ENCODE data around the gene KLHL35.
"Not testable (repeated sequence)": the region's sequence is repeated elsewhere in the genome, so short reads cannot be mapped to it uniquely, and the experiment has no call there.

KLHL35 gene

GRCh38 chr11:75402002-75402773 is 30.8 kb downstream of the KLHL35 start:
- no peak for DNase-seq
- in situ Hi-C loops (cut with MboI; ENCODE audit: low pct_unique_long_range_greater_than_20kb, low sequenced_read_pairs) = no loop called here

DNA sequence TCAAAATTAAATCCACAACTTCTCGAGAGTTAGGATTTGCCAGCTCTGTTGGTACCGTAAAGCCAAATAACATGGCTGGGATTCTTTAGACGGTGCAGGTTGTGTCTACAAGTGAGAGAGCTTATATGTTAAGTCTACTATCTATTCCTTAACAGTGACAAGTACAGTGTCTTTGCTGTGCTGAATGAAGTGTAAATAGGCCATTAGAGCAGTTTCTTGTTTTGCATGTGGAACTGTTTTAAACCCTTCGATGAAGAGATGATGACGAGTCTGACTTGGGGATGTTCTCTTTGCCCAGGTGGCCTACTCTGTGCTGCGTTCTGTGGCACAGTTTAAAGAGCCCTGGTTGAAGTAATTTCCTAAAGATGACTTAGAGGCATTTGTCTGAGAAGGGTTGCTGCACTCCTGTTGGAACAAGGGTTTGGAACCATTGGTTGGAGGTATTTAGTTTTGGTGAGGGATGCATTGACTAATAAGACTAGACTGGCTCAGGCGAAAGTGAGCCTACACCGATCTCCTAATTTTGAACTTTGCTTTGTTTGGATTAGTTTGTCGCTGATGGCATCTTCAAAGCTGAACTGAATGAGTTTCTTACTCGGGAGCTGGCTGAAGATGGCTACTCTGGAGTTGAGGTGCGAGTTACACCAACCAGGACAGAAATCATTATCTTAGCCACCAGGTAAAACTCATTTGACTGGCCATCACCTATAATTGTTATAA is 32.7 kb downstream of the KLHL35 start:
- in situ Hi-C loops (cut with MboI; ENCODE audit: low pct_unique_long_range_greater_than_20kb, low sequenced_read_pairs) = no loop called here
- peak; percentile 55 for DNase-seq

- peak; percentile 96 for DNase-seq
- in situ Hi-C loops (cut with MboI; ENCODE audit: low pct_unique_long_range_greater_than_20kb, low sequenced_read_pairs) = loop anchor here (10.0 kb wide), 1 partner anchor 125 kb away; no protein-coding TSS in a partner anchor
Measured at GRCh38 chr11:75399344-75400145, 33.5 kb downstream of the KLHL35 start, which contains the start of gene RPS3. Gene RPS3, plus strand, starts transcription at chr11:75399518. Its CDS starts 30 bp downstream, at chr11:75399548.

DNA sequence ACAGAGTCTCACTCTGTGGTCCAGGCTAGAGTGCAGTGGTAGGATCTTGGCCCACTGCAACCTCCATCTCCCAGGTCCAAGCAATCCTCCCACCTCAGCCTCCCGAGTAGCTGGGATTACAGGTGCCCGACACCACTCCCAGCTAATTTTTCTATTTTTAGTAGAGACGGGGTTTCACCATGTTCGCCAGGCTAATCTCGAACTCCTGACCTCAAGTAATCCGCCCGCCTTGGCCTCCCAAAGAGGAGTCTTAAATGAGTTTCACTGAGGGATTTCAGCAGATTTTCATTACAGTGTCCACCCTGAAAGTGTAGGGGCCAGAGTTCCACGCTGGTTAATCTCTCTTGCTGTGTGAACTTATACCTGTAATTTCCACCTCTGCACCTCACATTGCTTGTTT is 34.1 kb downstream of the KLHL35 start:
- DNase-seq = no peak

GRCh38 chr11:75394085-75394840 is 38.7 kb downstream of the KLHL35 start:
- in situ Hi-C loops (cut with MboI; ENCODE audit: low pct_unique_long_range_greater_than_20kb, low sequenced_read_pairs) = loop anchor here (10.0 kb wide), 1 partner anchor 119 kb away; no protein-coding TSS in a partner anchor
- DNase-seq = no peak

More for the DNA sequence above, 34.1 kb downstream of the KLHL35 start:
- in situ Hi-C loops (cut with MboI; ENCODE audit: low pct_unique_long_range_greater_than_20kb, low sequenced_read_pairs) = loop anchor here (10.0 kb wide), 1 partner anchor 124 kb away; no protein-coding TSS in a partner anchor

DNA sequence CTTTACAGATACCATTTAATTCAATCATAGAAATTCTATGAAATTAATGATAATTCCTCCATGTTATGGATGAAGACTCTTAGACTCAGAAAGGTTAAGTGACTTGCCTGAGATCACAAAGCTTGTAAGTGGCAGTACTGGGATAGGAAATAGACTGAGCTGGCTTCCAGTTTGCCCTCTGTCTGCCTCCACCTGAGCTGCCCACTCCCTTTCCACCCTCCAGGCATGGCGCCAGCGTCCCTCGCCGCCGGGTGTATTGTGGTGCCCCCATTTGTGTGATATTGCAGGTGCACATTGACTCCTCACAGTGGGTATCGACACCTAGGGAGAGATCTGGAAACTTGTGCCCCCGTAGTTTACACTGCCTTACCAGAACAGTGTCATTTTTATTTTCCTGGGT is 43.1 kb downstream of the KLHL35 start:
- DNase-seq = no peak
- in situ Hi-C loops (cut with MboI; ENCODE audit: low pct_unique_long_range_greater_than_20kb, low sequenced_read_pairs) = loop anchor here (10.0 kb wide), 2 partner anchors 55 to 115 kb away; no protein-coding TSS in a partner anchor

- in situ Hi-C loops (cut with MboI; ENCODE audit: low pct_unique_long_range_greater_than_20kb, low sequenced_read_pairs) = loop anchor here (10.0 kb wide), 1 partner anchor 54 kb away; no protein-coding TSS in a partner anchor
- DNase-seq = no peak
Measured at GRCh38 chr11:75389276-75389605, 43.8 kb downstream of the KLHL35 start.

- DNase-seq = peak; percentile 92
- in situ Hi-C loops (cut with MboI; ENCODE audit: low pct_unique_long_range_greater_than_20kb, low sequenced_read_pairs) = loop anchor here (10.0 kb wide), 1 partner anchor 54 kb away; no protein-coding TSS in a partner anchor
Measured at GRCh38 chr11:75388386-75389275, 44.4 kb downstream of the KLHL35 start.

GRCh38 chr11:75387736-75388294 is 45.2 kb downstream of the KLHL35 start:
- DNase-seq = no peak
- in situ Hi-C loops (cut with MboI; ENCODE audit: low pct_unique_long_range_greater_than_20kb, low sequenced_read_pairs) = loop anchor here (10.0 kb wide), 1 partner anchor 53 kb away; no protein-coding TSS in a partner anchor

DNA sequence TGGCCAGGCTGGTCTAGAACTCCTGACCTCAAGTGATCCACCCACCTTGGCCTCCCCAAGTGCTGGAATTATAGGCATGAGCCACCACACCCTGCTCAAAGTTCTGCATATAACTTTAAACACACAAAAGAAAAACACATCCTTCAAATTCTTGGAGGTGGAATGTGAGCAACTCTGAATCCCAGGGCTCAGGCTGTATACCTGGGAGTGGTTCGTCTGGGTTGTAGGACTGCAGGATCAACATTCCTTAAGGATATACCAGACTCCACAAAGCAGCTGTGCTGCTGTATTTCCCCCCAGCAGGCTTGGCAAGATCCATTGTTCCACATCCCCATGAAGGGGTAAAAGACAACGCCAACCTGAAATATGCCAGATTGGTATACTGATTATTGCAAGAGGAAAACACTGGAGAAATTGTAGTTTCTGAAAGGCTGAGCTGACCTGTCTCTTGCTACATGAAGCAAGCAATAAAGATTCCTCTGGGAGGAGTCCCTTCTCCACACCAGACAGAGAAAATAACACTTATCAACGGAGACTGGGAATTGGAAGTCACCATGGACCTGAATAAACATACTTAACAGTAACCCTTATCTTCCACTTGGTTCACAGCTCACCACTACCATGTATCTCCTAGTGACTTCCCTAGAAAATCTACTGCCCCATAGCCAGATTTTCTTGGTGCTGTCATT is 45.9 kb downstream of the KLHL35 start:
- no peak for DNase-seq
- in situ Hi-C loops (cut with MboI; ENCODE audit: low pct_unique_long_range_greater_than_20kb, low sequenced_read_pairs) = loop anchor here (10.0 kb wide), 1 partner anchor 52 kb away; no protein-coding TSS in a partner anchor

- in situ Hi-C loops (cut with MboI; ENCODE audit: low pct_unique_long_range_greater_than_20kb, low sequenced_read_pairs) = loop anchor here (10.0 kb wide), 1 partner anchor 50 kb away; no protein-coding TSS in a partner anchor
- DNase-seq = peak; percentile 81
Measured at GRCh38 chr11:75384438-75385080, 48.4 kb downstream of the KLHL35 start.

- in situ Hi-C loops (cut with MboI; ENCODE audit: low pct_unique_long_range_greater_than_20kb, low sequenced_read_pairs) = loop anchor here (10.0 kb wide), 1 partner anchor 48 kb away; no protein-coding TSS in a partner anchor
- peak; percentile 73 for DNase-seq
Measured at GRCh38 chr11:75383246-75383645, 49.8 kb downstream of the KLHL35 start.

DNA sequence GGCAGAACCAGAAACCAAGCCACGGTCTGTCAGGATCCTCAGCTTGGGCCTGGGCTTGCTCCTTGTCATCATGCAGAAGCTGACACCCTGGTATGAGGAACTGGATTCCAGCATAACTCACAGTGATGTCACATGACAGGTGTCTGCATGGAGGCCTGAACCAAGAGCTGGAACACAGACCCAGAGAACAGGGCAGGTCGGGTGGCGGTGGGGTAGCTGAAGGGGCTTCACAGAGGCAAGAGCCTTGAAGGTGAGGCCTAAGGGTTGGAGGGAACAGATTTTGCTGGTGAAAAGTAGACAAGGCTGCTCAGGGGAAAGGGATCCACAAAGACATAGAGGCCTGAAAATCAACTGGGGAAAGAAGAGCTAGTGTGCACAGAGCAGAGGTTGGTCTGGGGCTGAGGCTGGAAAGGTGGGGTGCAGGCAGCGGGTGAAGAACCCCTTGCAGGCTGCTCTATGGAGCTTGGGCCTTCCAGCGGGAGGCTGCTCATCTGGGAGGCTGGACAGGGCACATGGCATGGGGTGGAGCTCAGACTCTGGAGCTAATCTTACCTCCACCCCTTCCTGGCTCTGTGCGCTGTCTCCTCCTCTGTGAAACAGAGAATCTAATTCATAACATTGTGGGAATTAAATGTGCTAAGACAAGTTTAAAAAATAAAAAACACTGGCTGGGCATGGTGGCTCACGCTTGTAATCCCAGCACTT is 52.1 kb downstream of the KLHL35 start:
- DNase-seq = peak; percentile 44
- in situ Hi-C loops (cut with MboI; ENCODE audit: low pct_unique_long_range_greater_than_20kb, low sequenced_read_pairs) = loop anchor here (10.0 kb wide), 1 partner anchor 46 kb away; no protein-coding TSS in a partner anchor

GRCh38 chr11:75380245-75380644 is 52.8 kb downstream of the KLHL35 start:
- in situ Hi-C loops (cut with MboI; ENCODE audit: low pct_unique_long_range_greater_than_20kb, low sequenced_read_pairs) = loop anchor here (10.0 kb wide), 1 partner anchor 45 kb away; no protein-coding TSS in a partner anchor

DNA sequence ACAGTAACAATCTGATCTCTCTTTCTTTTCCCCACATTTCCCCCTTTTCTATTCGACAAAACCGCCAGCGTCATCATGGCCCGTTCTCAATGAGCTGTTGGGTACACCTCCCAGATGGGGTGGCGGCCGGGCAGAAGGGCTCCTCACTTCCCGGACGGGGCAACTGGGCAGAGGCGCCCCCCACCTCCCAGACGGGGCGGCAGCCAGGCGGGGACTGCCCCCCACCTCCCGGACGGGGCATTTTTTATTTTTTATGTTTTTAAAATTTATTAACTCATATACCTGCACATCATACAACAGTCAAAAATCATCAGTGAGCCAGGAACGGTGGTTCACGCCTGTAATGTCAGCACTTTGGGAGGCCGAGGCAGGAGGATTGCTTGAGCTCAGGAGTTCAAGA is 54.2 kb downstream of the KLHL35 start:
- DNase-seq; in situ Hi-C loops (cut with MboI; ENCODE audit: low pct_unique_long_range_greater_than_20kb, low sequenced_read_pairs): not testable (repeated sequence)

More at GRCh38 chr11:75380245-75380644, 52.8 kb downstream of the KLHL35 start:
- DNase-seq = no peak

All from KBM-7 (cell line).